ENCODE measurements around the gene PHLDB2.

DNA sequence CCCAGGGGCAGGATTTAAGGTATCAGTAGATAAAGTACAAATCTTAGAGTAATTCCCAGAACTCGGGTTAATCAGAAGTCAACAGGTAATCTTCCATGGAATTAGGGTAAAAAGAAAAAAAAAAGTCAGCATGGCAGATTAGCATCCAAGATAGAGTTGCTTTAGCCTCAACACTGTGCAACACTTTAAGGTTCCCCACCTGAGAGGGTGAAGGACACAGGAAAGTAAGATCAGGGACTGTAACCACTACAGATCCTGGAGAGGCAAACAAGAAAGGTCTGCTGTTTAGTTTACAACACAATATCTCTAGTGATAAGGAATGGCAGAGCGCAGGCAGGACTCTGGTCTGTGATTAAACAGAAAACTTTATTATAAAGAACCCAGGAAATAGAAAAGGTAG lies 4.1 kb upstream of the PHLDB2 start:
- TF ChIP-seq, protein P1, sequence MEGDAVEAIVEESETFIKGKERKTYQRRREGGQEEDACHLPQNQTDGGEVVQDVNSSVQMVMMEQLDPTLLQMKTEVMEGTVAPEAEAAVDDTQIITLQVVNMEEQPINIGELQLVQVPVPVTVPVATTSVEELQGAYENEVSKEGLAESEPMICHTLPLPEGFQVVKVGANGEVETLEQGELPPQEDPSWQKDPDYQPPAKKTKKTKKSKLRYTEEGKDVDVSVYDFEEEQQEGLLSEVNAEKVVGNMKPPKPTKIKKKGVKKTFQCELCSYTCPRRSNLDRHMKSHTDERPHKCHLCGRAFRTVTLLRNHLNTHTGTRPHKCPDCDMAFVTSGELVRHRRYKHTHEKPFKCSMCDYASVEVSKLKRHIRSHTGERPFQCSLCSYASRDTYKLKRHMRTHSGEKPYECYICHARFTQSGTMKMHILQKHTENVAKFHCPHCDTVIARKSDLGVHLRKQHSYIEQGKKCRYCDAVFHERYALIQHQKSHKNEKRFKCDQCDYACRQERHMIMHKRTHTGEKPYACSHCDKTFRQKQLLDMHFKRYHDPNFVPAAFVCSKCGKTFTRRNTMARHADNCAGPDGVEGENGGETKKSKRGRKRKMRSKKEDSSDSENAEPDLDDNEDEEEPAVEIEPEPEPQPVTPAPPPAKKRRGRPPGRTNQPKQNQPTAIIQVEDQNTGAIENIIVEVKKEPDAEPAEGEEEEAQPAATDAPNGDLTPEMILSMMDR (IDR thresholded peaks at IDR 0.05) = no peak
- TF ChIP-seq POLR2A (IDR thresholded peaks at IDR 0.05; ENCODE audit: low read depth) (no peak), POLR2AphosphoS5 (IDR thresholded peaks at IDR 0.05) (no peak)

Measured in esophagus muscularis mucosa (tissue), 3 donors.